ENCODE measurements around the gene SPATA31D1.

DNA sequence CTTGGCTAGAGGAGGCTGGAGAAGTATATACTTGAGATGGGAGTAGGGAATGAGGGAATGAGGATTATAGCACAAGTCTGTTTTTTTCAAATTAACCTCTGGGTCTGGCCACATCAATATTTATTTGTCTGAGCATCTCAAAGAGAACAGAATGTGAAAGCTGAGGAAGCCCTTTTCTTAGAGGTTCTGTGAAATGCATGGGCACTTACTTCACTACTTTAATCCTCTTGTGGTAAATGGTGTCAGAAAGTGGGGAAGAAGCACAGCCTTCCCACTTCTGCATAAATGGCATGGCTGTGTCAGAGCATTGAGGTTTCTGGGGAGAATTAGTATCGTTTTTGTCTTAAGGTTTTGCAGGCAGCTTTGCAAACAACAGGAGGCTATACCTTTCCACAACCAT lies 48.6 kb downstream of the SPATA31D1 start:
- TF ChIP-seq CTCF (IDR thresholded peaks at IDR 0.05) (no peak), POLR2A (IDR thresholded peaks at IDR 0.05) (no peak)
